Cardiac muscle cell (in vitro differentiated cells and primary cell): ENCODE results near the gene TRANK1. TPM values are rescaled to one million over a fixed set of nuclear protein-coding genes. Genes with fewer than 3 reads are reported as not detected.
A peak's percentile ranks its signal among the peaks of the same experiment; 100 is the strongest.

ENCODE experiments used
- DNase-seq, 2 donors: peaks; one replicate each; pipeline versions ENCODE4 v3.0.0 to v3.0.0-alpha.2; 2010 to 2017; ENCODE audit warnings: low read depth in 1 of 2, low spot score in 1 of 2
- H3K27ac ChIP-seq: fragments of 200-600 bp; sonication (generic); 2 replicates; pipeline ENCODE4 v1.5.1; 2016
- H3K27me3 ChIP-seq: fragments of 200-600 bp; sonication (generic); 2 replicates; pipeline ENCODE4 v1.6.0; 2016; ENCODE audit warnings: control low read depth
- H3K36me3 ChIP-seq: fragments of 200-600 bp; sonication (generic); 2 replicates; pipeline ENCODE4 v1.5.1; 2016; ENCODE audit warnings: control low read depth
- H3K4me1 ChIP-seq: fragments of 200-600 bp; sonication (generic); 2 replicates; pipeline ENCODE4 v1.8.1; 2017; ENCODE audit warnings: low read depth, mild to moderate bottlenecking, mixed run types
- H3K4me3 ChIP-seq: fragments of 200-600 bp; sonication (generic); 2 replicates; pipeline ENCODE4 v1.5.1; 2016; ENCODE audit warnings: mild to moderate bottlenecking
- H3K9me3 ChIP-seq: fragments of 200-600 bp; sonication (generic); 2 replicates; pipeline ENCODE4 v1.5.1; 2017; ENCODE audit warnings: low read depth, mild to moderate bottlenecking, control low read depth
- polyA plus RNA-seq: library from polyadenylated mRNA; unstranded; fragments of >200 nt; fragmentation: Nextera tagmentation; extraction: Ambion mirVana; gene quantifications from 2 replicates; pipeline ENCODE4 v1.2.1, GENCODE V29; 2016
- total RNA-seq: library from RNA; depleted of rRNA; stranded (reverse); fragments of >200 nt; gene quantifications from 2 replicates; pipeline ENCODE4 v1.2.3, GENCODE V29; 2016
- TF ChIP-seq, protein P1 (sequence below): IDR thresholded peaks from 2 replicates; pipeline ENCODE4 v1.5.1; 2012; ENCODE audit warnings: low read depth, mild to moderate bottlenecking, low read length

TRANK1 gene
- total and polyA plus RNA-seq, 2 experiments from 2014 or later: 1.9 to 8.2 TPM

DNA sequence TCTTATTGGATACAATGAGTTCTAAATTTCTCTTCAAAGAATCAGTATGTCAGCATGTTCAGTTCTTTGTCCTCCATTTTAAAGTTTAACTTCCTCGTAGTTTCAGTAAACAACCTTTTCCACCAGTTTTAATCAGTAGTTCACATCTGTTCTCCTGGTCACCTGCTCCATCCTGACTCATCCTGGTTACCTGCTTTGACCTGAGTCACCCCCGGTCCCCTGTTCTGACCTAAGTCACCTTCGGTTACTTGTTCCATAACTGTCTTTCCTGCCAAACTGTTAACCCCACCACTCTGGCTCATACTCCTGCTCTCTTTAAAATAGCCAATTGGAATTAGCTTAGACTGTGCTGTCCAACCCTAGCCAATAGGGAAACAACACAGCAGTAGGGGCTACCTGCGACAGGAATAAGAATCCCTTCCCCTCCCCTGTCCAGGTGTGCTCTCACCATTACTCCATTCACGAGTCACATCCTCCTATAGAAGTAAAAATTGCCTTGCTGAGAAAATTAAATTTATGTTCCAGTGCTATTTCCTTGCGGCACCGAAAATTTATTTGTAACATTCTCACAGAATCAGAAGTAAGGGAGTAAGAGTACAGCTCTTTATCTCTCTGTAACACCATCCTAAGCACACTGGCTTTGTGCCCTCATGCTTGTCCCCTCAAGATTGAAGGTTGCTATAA lies 23.8 kb downstream of the TRANK1 start:
- Histone ChIP-seq H3K27me3 (no peaks in the 10 kb centered on the region), H3K4me3 (no peak overlapping the region), H3K36me3 (no peaks in the 10 kb centered on the region), H3K27ac (no peak overlapping the region), H3K9me3 (no peaks in the 10 kb centered on the region), H3K4me1 (peaks cover 27% of the 10 kb centered on the region)
- DNase-seq: no peak
- TF ChIP-seq, protein P1, sequence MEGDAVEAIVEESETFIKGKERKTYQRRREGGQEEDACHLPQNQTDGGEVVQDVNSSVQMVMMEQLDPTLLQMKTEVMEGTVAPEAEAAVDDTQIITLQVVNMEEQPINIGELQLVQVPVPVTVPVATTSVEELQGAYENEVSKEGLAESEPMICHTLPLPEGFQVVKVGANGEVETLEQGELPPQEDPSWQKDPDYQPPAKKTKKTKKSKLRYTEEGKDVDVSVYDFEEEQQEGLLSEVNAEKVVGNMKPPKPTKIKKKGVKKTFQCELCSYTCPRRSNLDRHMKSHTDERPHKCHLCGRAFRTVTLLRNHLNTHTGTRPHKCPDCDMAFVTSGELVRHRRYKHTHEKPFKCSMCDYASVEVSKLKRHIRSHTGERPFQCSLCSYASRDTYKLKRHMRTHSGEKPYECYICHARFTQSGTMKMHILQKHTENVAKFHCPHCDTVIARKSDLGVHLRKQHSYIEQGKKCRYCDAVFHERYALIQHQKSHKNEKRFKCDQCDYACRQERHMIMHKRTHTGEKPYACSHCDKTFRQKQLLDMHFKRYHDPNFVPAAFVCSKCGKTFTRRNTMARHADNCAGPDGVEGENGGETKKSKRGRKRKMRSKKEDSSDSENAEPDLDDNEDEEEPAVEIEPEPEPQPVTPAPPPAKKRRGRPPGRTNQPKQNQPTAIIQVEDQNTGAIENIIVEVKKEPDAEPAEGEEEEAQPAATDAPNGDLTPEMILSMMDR: no peak

DNA sequence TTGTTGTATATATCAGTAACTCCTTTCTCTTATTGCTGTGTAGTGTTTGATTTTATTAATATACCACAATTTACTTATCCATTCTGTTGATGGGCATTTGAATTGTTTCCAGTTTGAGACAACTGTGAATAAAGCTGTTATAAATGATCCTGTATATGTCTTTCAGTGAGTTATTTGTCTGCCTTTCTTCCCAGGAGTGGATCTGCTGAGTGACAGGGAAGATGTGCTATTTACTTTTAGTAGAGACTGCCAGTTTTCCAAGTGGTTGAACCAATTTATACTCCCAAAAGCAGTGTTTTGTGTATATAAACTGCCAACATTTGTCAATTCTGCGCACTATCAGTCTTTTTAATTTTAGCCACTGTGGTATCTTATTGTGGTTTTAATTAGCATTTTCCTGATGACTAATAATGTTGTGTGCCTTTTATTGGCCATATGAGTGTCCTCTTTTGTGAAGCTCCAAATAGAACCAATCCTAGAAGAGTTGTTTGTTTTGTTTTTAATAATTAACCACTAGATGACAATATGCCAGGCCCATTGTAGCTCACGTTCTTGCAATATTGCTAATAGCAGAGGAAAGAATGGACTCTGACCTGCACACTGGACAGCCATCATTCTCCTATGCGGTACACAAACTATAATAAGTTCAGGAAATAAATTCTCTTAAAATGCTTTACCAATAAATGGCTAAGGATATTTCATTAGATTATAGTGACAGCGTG lies 25.3 kb downstream of the TRANK1 start:
- Histone ChIP-seq H3K4me1 (peaks cover 16% of the 10 kb centered on the region), H3K27ac (no peak overlapping the region), H3K36me3 (no peaks in the 10 kb centered on the region), H3K9me3 (no peaks in the 10 kb centered on the region), H3K4me3 (no peak overlapping the region), H3K27me3 (no peaks in the 10 kb centered on the region)
- TF ChIP-seq, protein P1: no peak
- DNase-seq: no peak

DNA sequence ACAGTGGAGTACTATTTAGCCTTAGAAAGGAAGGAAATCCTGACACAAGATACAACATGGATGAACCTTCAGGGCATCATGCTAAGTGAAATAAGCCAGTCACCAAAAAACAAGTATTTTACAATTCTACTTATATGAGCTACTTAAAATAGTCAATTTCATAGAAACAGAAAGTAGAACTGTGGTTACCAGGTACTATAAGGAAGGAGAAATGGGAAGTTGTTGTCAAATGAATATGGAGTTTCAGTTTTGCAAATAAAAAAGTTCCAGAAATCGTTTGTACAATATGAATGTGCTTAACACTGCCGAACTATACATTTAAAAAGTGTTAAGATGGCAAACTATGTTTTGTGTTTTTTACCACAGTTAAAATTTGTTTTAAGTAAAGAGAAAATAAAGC lies 26.8 kb downstream of the TRANK1 start:
- no peaks in the 10 kb centered on the region for H3K27me3 ChIP-seq
- peaks cover 5% of the 10 kb centered on the region for H3K4me1 ChIP-seq
- H3K36me3 ChIP-seq: no peaks in the 10 kb centered on the region
- no peaks in the 10 kb centered on the region for H3K9me3 ChIP-seq
- no peak overlapping the region for H3K4me3 ChIP-seq
- H3K27ac ChIP-seq: no peak overlapping the region
- no peak for DNase-seq
- TF ChIP-seq, protein P1: no peak

DNA sequence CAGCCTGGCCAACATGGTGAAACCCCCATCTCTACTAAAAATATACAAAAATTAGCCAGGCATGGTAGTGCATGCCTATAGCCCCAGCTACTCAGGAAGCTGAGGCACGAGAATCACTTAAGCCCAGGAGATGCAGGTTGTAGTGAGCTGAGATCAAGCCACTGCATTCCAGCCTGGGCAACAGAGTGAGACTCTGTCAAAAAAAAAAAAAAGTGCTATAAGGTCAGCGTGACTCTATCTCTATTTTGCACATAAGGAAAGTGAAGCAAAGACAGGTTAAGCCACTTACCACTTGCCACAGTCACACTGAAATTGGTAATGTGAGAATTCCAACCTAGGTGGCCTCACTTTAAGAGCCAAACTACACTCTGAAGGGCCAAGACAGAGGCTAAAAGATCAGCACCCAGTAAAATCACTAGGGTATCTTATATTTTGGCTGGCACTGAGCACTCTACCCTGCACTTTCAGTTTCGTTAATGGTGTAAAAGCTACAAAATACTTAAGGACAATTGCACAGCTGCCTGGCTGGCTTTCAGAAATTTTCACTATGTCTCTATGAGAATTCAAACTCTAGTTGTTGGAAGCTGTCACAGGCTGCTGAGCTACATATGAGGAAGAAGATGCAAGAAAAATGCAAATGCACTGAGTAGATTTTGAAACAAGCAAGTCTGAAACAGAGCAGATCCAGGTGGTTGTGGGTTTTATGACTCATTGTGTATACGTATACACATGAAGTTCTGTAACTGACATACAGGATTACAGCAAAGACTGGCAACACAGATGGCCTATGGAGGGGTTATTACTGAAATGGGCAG lies 32.7 kb downstream of the TRANK1 start:
- peak in 1 of 2 donors; percentile 86 for DNase-seq
- TF ChIP-seq, protein P1: no peak
- no peaks in the 10 kb centered on the region for H3K27me3 ChIP-seq
- H3K9me3 ChIP-seq: no peaks in the 10 kb centered on the region
- no peak overlapping the region for H3K4me3 ChIP-seq
- peaks cover 8% of the 10 kb centered on the region for H3K4me1 ChIP-seq
- no peak overlapping the region for H3K27ac ChIP-seq
- H3K36me3 ChIP-seq: no peaks in the 10 kb centered on the region

DNA sequence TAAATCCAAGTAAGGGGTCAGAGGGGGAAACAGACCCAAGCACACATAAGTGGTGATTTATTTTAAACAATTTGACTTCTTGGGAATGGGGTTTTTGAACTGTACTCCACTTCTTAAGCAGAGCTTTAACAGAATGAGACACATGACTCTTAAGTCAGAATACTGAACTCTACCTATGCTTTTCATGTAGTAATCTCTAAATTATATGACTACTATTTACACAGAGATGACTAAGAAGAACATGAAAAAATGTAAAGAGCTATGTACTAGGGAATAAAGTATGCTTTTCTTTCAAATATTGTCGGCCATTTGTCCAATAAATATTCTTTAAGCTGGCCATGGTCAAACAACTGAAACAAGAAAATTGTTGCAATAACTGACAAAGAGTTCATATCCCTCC lies 35.2 kb downstream of the TRANK1 start:
- H3K9me3 ChIP-seq: no peaks in the 10 kb centered on the region
- peaks cover 8% of the 10 kb centered on the region for H3K4me1 ChIP-seq
- TF ChIP-seq, protein P1: no peak
- DNase-seq: no peak
- H3K27ac ChIP-seq: no peak overlapping the region
- H3K36me3 ChIP-seq: no peaks in the 10 kb centered on the region
- H3K4me3 ChIP-seq: no peak overlapping the region
- H3K27me3 ChIP-seq: no peaks in the 10 kb centered on the region
